Activated T-helper 2 cell treated with anti-CD3 and anti-CD28 coated beads, Interferon-gamma antibody, Interleukin-2, Interleukin-4, amounts not matched to agents 10 μg/mL and 5 μg/mL and 100 μg/mL, durations not matched to agents 14 hours and 24 hours and 36 hours (primary cell): Measurements from ENCODE around the gene AGXT. TPM values are rescaled to one million over a fixed set of nuclear protein-coding genes. Genes with fewer than 3 reads are reported as not detected.

ENCODE experiments used
- DNase-seq: peaks from one replicate; pipeline ENCODE4 v3.0.0; 2021; ENCODE audit warnings: low spot score
- H3K27ac Mint-ChIP-seq: one replicate; pipeline ENCODE4 v1.8.0; 2021; ENCODE audit warnings: mixed read lengths
- H3K27me3 Mint-ChIP-seq: one replicate; pipeline ENCODE4 v1.8.0; 2021; ENCODE audit warnings: low read depth, mixed read lengths
- H3K36me3 Mint-ChIP-seq: one replicate; pipeline ENCODE4 v1.8.0; 2021; ENCODE audit warnings: low read depth, mixed read lengths
- H3K4me1 Mint-ChIP-seq: one replicate; pipeline ENCODE4 v1.8.0; 2021; ENCODE audit warnings: low read depth, mixed read lengths
- H3K4me3 Mint-ChIP-seq: one replicate; pipeline ENCODE4 v1.8.0; 2021; ENCODE audit warnings: low read depth, mild to moderate bottlenecking, moderate library complexity, mixed read lengths
- H3K9me3 Mint-ChIP-seq: one replicate; pipeline ENCODE4 v1.8.0; 2021; ENCODE audit warnings: mixed read lengths
- intact Hi-C: fragments of 100-400 bp; cut with micrococcal nuclease; formaldehyde crosslinking; loops from one replicate; pipeline ENCODE4 v1.15.1; 2023
- total RNA-seq: library from RNA; stranded (reverse); gene quantifications from 2 replicates; pipeline ENCODE4 v1.2.3, GENCODE V29; 2022

AGXT gene
- total RNA-seq, 1 donor from 2014 or later: not detected

GRCh38 chr2:240926516-240927389 lies 58.1 kb downstream of the AGXT start:
- intact Hi-C loops: no loop called here
- H3K4me1 Mint-ChIP-seq: no peaks in the 10 kb centered on the region
- H3K36me3 Mint-ChIP-seq: no peaks in the 10 kb centered on the region
- H3K9me3 Mint-ChIP-seq: no peaks in the 10 kb centered on the region
- H3K27ac Mint-ChIP-seq: no peak overlapping the region
- no peaks in the 10 kb centered on the region for H3K27me3 Mint-ChIP-seq
- H3K4me3 Mint-ChIP-seq: no peak overlapping the region
- DNase-seq: no peak

GRCh38 chr2:240927390-240927781 lies 58.8 kb downstream of the AGXT start:
- intact Hi-C loops: no loop called here
- Mint-ChIP-seq H3K4me3 (no peak overlapping the region), H3K36me3 (no peaks in the 10 kb centered on the region), H3K4me1 (no peaks in the 10 kb centered on the region), H3K27me3 (no peaks in the 10 kb centered on the region), H3K27ac (no peak overlapping the region), H3K9me3 (no peaks in the 10 kb centered on the region)
- DNase-seq: no peak

GRCh38 chr2:240928476-240929363 lies 60.1 kb downstream of the AGXT start:
- H3K9me3 Mint-ChIP-seq: no peaks in the 10 kb centered on the region
- H3K36me3 Mint-ChIP-seq: no peaks in the 10 kb centered on the region
- intact Hi-C loops: no loop called here
- DNase-seq: no peak
- H3K27ac Mint-ChIP-seq: no peak overlapping the region
- no peak overlapping the region for H3K4me3 Mint-ChIP-seq
- no peaks in the 10 kb centered on the region for H3K27me3 Mint-ChIP-seq
- H3K4me1 Mint-ChIP-seq: no peaks in the 10 kb centered on the region

- Mint-ChIP-seq H3K9me3 (no peaks in the 10 kb centered on the region), H3K4me3 (no peak overlapping the region), H3K27me3 (no peaks in the 10 kb centered on the region), H3K36me3 (no peaks in the 10 kb centered on the region), H3K27ac (no peak overlapping the region), H3K4me1 (no peaks in the 10 kb centered on the region)
- intact Hi-C loops: no loop called here
- DNase-seq: no peak
Observed at GRCh38 chr2:240929364-240930095, 60.9 kb downstream of the AGXT start.

Other genes starting within 250 kb of the AGXT start
- gene GPR35, start 243.3 kb upstream of the AGXT start, total RNA-seq: 24.9 and 27.4 TPM in 2 replicates
- not detected in 2 replicates for gene AQP12B, start 185.9 kb upstream of the AGXT start, total RNA-seq
- gene AQP12A, start 177.0 kb upstream of the AGXT start, total RNA-seq: not detected in 2 replicates
- gene KIF1A, start 48.6 kb upstream of the AGXT start, total RNA-seq: 0.97 and 2.2 TPM in 2 replicates
- not detected in 2 replicates for gene MAB21L4, start 27.3 kb downstream of the AGXT start, total RNA-seq
- gene CROCC2, start 37.5 kb downstream of the AGXT start, total RNA-seq: not detected in 2 replicates
- 1.5 and 1.7 TPM in 2 replicates for gene SNED1, start 129.8 kb downstream of the AGXT start, total RNA-seq
- 34.4 and 35.4 TPM in 2 replicates for gene MTERF4, start 233.5 kb downstream of the AGXT start, total RNA-seq